22Rv1 (cell line): Measurements from ENCODE around the gene ASIC4.

ENCODE experiments used
- H3K27ac ChIP-seq: fragments of 450-650 bp; 2 replicates; pipeline ENCODE4 v1.5.1; 2017
- ZFX ChIP-seq: fragments of 450-650 bp; IDR thresholded peaks from 2 replicates; pipeline ENCODE4 v1.6.1; 2017; ENCODE audit warnings: antibody characterized with exemption, borderline replicate concordance
- TF ChIP-seq, protein P1 (sequence below): fragments of 450-650 bp; IDR thresholded peaks from 2 replicates; pipeline ENCODE4 v1.5.1; 2017; ENCODE audit warnings: mild to moderate bottlenecking

Gene ASIC4

GRCh38 chr2:219547621-219548020 lies 33.3 kb downstream of the ASIC4 start:
- no peak overlapping the region for H3K27ac ChIP-seq
- TF ChIP-seq, protein P1, sequence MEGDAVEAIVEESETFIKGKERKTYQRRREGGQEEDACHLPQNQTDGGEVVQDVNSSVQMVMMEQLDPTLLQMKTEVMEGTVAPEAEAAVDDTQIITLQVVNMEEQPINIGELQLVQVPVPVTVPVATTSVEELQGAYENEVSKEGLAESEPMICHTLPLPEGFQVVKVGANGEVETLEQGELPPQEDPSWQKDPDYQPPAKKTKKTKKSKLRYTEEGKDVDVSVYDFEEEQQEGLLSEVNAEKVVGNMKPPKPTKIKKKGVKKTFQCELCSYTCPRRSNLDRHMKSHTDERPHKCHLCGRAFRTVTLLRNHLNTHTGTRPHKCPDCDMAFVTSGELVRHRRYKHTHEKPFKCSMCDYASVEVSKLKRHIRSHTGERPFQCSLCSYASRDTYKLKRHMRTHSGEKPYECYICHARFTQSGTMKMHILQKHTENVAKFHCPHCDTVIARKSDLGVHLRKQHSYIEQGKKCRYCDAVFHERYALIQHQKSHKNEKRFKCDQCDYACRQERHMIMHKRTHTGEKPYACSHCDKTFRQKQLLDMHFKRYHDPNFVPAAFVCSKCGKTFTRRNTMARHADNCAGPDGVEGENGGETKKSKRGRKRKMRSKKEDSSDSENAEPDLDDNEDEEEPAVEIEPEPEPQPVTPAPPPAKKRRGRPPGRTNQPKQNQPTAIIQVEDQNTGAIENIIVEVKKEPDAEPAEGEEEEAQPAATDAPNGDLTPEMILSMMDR: no peak
- no peak for TF ChIP-seq ZFX

GRCh38 chr2:219548990-219549389 lies 34.7 kb downstream of the ASIC4 start:
- TF ChIP-seq, protein P1: no peak
- no peak for TF ChIP-seq ZFX
- no peak overlapping the region for H3K27ac ChIP-seq

GRCh38 chr2:219549619-219550018 lies 35.3 kb downstream of the ASIC4 start:
- H3K27ac ChIP-seq: no peak overlapping the region
- TF ChIP-seq, protein P1: no peak
- TF ChIP-seq ZFX: no peak

DNA sequence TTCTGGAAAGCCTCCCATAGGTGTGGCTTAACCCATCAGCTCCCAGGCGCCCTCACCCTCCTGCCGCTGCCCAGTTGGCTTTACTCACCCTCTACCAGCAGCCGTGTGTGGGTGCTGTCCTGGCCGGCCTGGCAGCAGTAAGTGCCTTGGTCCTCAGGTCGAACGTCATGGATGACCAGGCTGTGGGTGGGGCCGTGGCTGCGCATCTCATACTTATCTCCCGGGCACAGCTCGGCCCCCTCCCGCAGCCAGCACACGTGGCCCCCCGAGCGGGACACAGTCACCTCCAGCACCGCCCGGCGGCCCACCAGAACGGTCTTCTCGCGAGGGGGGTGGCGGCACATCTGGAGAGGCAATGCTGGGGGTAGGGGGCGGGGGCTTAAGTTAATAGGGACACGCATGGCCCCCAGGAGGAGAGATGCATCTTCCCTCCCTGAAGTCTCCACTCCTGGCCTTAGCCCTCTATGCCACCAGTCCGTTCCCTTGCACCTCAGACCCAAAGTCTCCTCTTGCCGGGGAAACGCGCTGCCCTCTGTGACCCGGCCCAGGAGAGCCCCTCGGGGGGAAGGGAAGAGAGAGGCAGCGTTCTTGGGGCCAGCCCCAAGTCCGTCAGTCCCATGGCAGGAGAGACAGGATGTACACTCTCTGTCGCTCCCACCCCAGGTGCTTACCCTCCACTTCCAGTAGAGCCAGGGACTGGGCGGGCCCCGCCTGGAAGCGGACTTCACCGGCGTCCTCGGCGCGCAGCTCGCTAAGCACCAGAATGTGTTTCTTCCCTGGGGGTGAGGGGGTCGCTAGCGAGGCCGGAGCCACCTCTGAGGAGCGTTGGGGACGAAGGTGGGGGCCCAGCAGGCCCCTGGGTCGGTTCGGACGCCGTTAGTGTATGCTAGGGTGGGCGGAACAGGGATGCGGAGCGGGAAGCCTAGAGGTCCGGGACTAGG lies 37.4 kb downstream of the ASIC4 start:
- H3K27ac ChIP-seq: peak overlapping the region; percentile 62
- TF ChIP-seq ZFX: no peak
- TF ChIP-seq, protein P1: no peak

DNA sequence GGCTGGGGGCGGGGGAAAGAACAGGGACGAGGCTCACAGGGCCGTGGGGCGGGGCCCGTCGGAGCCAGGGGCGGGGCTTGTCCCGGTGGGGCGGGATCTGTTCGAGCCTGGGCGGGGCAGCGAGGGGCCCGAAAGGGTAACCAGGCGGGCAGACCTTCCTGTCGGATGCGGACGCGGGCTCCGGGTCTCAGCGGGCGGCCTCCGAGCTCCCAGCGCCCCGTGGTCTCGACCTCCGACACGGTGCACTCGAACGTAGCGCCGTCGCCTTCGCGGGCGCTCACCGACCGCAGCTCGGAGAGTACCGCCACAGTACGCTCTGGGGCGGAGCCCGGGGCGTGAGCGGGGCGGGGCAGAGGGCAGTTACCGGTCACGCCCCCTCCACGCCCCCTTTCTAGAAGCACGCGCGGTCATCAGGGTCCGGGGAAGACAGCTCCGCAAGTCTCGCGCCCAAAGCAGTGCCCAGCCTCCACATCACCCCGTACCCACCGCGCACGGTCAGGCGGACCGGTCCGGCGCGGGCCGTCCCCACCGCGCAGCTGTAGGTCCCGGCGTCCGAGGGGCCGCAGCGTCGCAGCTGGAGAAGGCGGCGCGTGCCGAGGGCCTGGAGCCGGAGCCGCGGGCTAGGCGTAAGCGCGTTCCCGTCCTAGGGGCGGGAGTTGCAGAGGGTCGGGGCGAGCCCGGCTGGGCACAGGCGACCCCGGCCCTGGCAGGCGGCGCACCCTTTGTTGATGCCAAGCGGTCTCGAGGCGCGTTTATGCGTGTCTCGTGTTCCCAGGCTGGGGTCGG lies 38.3 kb downstream of the ASIC4 start:
- TF ChIP-seq, protein P1: no peak
- no peak for TF ChIP-seq ZFX
- peak overlapping the region; percentile 62 for H3K27ac ChIP-seq

- H3K27ac ChIP-seq: no peak overlapping the region
- TF ChIP-seq ZFX: no peak
- TF ChIP-seq, protein P1: no peak
These were observed 38.8 kb downstream of the ASIC4 start for GRCh38 chr2:219553168-219553417.
